Neural progenitor cell (in vitro differentiated cells): ENCODE results near the gene GAL3ST2. TPM values are rescaled to one million over a fixed set of nuclear protein-coding genes. Genes with fewer than 3 reads are reported as not detected.

Experiments used
- DNase-seq: peaks from one replicate; pipeline ENCODE4 v3.0.0-alpha.2; 2016; ENCODE audit warnings: low spot score
- H2AFZ ChIP-seq: fragments of 200-600 bp; sonication (generic); replicated peaks from 2 replicates; pipeline ENCODE4 v1.6.1; 2016; ENCODE audit warnings: antibody characterized with exemption
- H3F3A ChIP-seq: fragments of 200-600 bp; sonication (generic); 2 replicates; pipeline ENCODE4 v1.6.1; 2016; ENCODE audit warnings: antibody characterized with exemption, low read depth
- H3K27ac ChIP-seq: fragments of 200-600 bp; sonication (generic); 2 replicates; pipeline ENCODE4 v1.5.1; 2016; ENCODE audit warnings: mild to moderate bottlenecking
- H3K27me3 ChIP-seq: fragments of 200-600 bp; sonication (generic); 2 replicates; pipeline ENCODE4 v1.6.1; 2016; ENCODE audit warnings: mild to moderate bottlenecking, moderate library complexity
- H3K36me3 ChIP-seq: fragments of 200-600 bp; sonication (generic); 2 replicates; pipeline ENCODE4 v1.5.1; 2016
- H3K4me1 ChIP-seq: fragments of 200-600 bp; sonication (generic); 2 replicates; pipeline ENCODE4 v1.6.1; 2016; ENCODE audit warnings: mixed run types
- H3K4me2 ChIP-seq: fragments of 200-600 bp; sonication (generic); 2 replicates; pipeline ENCODE4 v1.6.1; 2016
- H3K4me3 ChIP-seq: fragments of 200-600 bp; sonication (generic); 2 replicates; pipeline ENCODE4 v1.5.1; 2016
- H3K79me2 ChIP-seq: fragments of 200-600 bp; sonication (generic); 2 replicates; pipeline ENCODE4 v1.6.1; 2016; ENCODE audit warnings: low read depth
- H3K9ac ChIP-seq: fragments of 200-600 bp; sonication (generic); 2 replicates; pipeline ENCODE4 v1.6.1; 2016
- H3K9me3 ChIP-seq: fragments of 200-600 bp; sonication (generic); 2 replicates; pipeline ENCODE4 v1.5.1; 2016; ENCODE audit warnings: low read depth
- H4K20me1 ChIP-seq: fragments of 200-600 bp; sonication (generic); 2 replicates; pipeline ENCODE4 v1.6.1; 2016; ENCODE audit warnings: low read depth
- H3K27ac Mint-ChIP-seq: 3 replicates; pipeline ENCODE4 v1.8.0; 2021; ENCODE audit warnings: mixed read lengths
- H3K27me3 Mint-ChIP-seq: 2 replicates; pipeline ENCODE4 v1.8.0; 2022; ENCODE audit warnings: low read depth, mild to moderate bottlenecking, inconsistent platforms, moderate library complexity, mixed read lengths; ENCODE audit not compliant: insufficient read depth
- H3K36me3 Mint-ChIP-seq: 3 replicates; pipeline ENCODE4 v1.8.0; 2021; ENCODE audit warnings: mixed read lengths
- H3K4me1 Mint-ChIP-seq: 3 replicates; pipeline ENCODE4 v1.8.0; 2021; ENCODE audit warnings: mixed read lengths
- H3K4me3 Mint-ChIP-seq: 3 replicates; pipeline ENCODE4 v1.8.0; 2021; ENCODE audit warnings: mild to moderate bottlenecking, moderate library complexity, mixed read lengths
- H3K9me3 Mint-ChIP-seq: 3 replicates; pipeline ENCODE4 v1.8.0; 2020; ENCODE audit warnings: mixed read lengths
- EZH2 ChIP-seq: fragments of 200-600 bp; sonication (generic); IDR thresholded peaks from 2 replicates; pipeline ENCODE4 v1.6.1; 2017; ENCODE audit warnings: antibody characterized with exemption, mild to moderate bottlenecking, moderate library complexity
- EZH2phosphoT487 ChIP-seq: fragments of 200-600 bp; sonication (generic); IDR thresholded peaks from 2 replicates; pipeline ENCODE4 v1.6.1; 2017; ENCODE audit warnings: antibody characterized with exemption
- total RNA-seq: library from RNA; depleted of rRNA; stranded (reverse); fragments of >200 nt; gene quantifications from 2 replicates; pipeline ENCODE4 v1.2.3, GENCODE V29; 2015; ENCODE audit warnings: low replicate concordance
- TF ChIP-seq, protein P1 (sequence below): fragments of 200-600 bp; sonication (generic); IDR thresholded peaks from 2 replicates; pipeline ENCODE4 v1.5.1; 2017; ENCODE audit warnings: antibody characterized with exemption, mild to moderate bottlenecking

Gene GAL3ST2
- total RNA-seq, 1 donor from 2014 or later: not detected

- Mint-ChIP-seq H3K9me3 (no peaks in the 10 kb centered on the region), H3K4me1 (peaks cover 19% of the 10 kb centered on the region), H3K4me3 (no peak overlapping the region), H3K36me3 (no peaks in the 10 kb centered on the region), H3K27ac (peak overlapping the region; percentile 54), H3K27me3 (peaks cover 23% of the 10 kb centered on the region)
- Histone ChIP-seq H3K27me3 (peaks cover 37% of the 10 kb centered on the region), H3F3A (peaks cover 7% of the 10 kb centered on the region), H3K4me3 (no peak overlapping the region), H4K20me1 (no peaks in the 10 kb centered on the region), H3K9me3 (no peaks in the 10 kb centered on the region), H3K4me1 (no peaks in the 10 kb centered on the region), H3K36me3 (no peaks in the 10 kb centered on the region), H3K79me2 (no peaks in the 10 kb centered on the region), H3K4me2 (no peak overlapping the region), H3K27ac (no peak overlapping the region), H2AFZ (no peak overlapping the region), H3K9ac (no peak overlapping the region)
- TF ChIP-seq, protein P1, sequence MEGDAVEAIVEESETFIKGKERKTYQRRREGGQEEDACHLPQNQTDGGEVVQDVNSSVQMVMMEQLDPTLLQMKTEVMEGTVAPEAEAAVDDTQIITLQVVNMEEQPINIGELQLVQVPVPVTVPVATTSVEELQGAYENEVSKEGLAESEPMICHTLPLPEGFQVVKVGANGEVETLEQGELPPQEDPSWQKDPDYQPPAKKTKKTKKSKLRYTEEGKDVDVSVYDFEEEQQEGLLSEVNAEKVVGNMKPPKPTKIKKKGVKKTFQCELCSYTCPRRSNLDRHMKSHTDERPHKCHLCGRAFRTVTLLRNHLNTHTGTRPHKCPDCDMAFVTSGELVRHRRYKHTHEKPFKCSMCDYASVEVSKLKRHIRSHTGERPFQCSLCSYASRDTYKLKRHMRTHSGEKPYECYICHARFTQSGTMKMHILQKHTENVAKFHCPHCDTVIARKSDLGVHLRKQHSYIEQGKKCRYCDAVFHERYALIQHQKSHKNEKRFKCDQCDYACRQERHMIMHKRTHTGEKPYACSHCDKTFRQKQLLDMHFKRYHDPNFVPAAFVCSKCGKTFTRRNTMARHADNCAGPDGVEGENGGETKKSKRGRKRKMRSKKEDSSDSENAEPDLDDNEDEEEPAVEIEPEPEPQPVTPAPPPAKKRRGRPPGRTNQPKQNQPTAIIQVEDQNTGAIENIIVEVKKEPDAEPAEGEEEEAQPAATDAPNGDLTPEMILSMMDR: no peak
- TF ChIP-seq EZH2phosphoT487 (no peak), EZH2 (no peak)
- no peak for DNase-seq
Observed at GRCh38 chr2:241846406-241846805, 69.8 kb downstream of the GAL3ST2 start.

- Histone ChIP-seq H3K27me3 (peaks cover 24% of the 10 kb centered on the region), H2AFZ (no peak overlapping the region), H3K9me3 (no peaks in the 10 kb centered on the region), H4K20me1 (no peaks in the 10 kb centered on the region), H3K9ac (no peak overlapping the region), H3K79me2 (no peaks in the 10 kb centered on the region), H3K27ac (no peak overlapping the region), H3K4me3 (no peak overlapping the region), H3F3A (no peaks in the 10 kb centered on the region), H3K36me3 (no peaks in the 10 kb centered on the region), H3K4me2 (no peak overlapping the region), H3K4me1 (peaks cover 5% of the 10 kb centered on the region)
- peaks cover 10% of the 10 kb centered on the region for H3K27me3 Mint-ChIP-seq
- no peak overlapping the region for H3K4me3 Mint-ChIP-seq
- H3K9me3 Mint-ChIP-seq: no peaks in the 10 kb centered on the region
- H3K4me1 Mint-ChIP-seq: peaks cover 15% of the 10 kb centered on the region
- H3K36me3 Mint-ChIP-seq: no peaks in the 10 kb centered on the region
- TF ChIP-seq EZH2phosphoT487 (no peak), EZH2 (no peak)
- TF ChIP-seq, protein P1: no peak
- H3K27ac Mint-ChIP-seq: no peak overlapping the region
- DNase-seq: no peak
Observed at GRCh38 chr2:241848761-241849615, 72.4 kb downstream of the GAL3ST2 start.

DNA sequence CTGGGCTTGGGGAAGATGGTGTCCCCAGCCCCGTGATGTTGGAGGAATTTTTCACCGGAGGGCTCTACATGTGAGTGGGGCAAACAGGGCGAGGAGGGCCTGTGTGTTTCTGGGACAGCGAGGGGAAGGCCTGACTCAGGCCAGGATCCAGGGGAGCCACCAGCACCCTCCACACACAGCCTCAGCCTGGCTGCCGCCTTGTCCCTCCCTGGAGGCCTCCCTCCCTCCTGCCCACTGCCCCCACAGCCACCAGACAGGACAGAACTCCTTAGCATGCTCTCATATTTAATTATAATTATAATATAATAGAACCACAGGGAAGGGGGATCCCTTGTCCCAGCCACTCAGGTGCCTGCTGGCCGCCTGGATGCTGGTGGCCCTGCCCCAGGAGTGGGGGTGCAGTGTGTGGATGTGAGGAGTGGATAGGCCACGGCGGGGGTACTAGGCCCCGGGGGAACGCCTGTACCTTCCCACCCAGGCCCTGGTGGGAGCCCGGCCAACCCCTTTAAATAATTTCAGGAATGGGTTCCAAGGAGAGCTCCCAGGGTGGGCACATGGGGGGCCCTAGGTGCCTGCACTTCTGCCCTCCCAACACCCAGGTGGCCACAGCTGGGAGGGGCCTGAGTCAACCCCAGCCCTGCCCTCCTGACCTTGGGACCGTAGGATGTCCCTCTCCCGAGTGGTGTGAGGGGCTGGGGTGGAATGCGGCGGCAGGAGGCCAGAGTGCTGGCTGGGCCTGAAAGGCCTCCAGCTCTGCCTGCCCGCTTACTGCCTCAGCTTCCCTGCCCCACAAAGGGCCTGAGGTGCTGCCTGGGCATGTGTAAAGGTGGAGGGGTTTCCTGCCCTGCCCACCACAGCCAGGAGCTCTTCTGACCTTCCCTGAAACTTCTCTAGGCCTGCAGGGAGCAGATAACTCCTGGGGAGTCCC lies 73.3 kb downstream of the GAL3ST2 start:
- H3K36me3 ChIP-seq: no peaks in the 10 kb centered on the region
- TF ChIP-seq EZH2phosphoT487 (no peak), EZH2 (no peak)
- TF ChIP-seq, protein P1: no peak
- peaks cover 5% of the 10 kb centered on the region for H3K4me1 ChIP-seq
- no peaks in the 10 kb centered on the region for H3K9me3 Mint-ChIP-seq
- H3K27me3 Mint-ChIP-seq: peaks cover 9% of the 10 kb centered on the region
- no peak overlapping the region for H3K4me2 ChIP-seq
- H3K4me3 Mint-ChIP-seq: no peak overlapping the region
- H3K4me1 Mint-ChIP-seq: peaks cover 10% of the 10 kb centered on the region
- H3K9me3 ChIP-seq: no peaks in the 10 kb centered on the region
- H3F3A ChIP-seq: no peaks in the 10 kb centered on the region
- H3K27ac ChIP-seq: no peak overlapping the region
- no peak overlapping the region for H3K27ac Mint-ChIP-seq
- H3K27me3 ChIP-seq: peaks cover 16% of the 10 kb centered on the region
- no peaks in the 10 kb centered on the region for H3K79me2 ChIP-seq
- H4K20me1 ChIP-seq: no peaks in the 10 kb centered on the region
- no peak overlapping the region for H2AFZ ChIP-seq
- no peak overlapping the region for H3K4me3 ChIP-seq
- no peak for DNase-seq
- no peaks in the 10 kb centered on the region for H3K36me3 Mint-ChIP-seq
- no peak overlapping the region for H3K9ac ChIP-seq
